Liver (tissue), 9 donors: ENCODE data around the gene RPS14. TPM values are rescaled to one million over a fixed set of nuclear protein-coding genes. Genes with fewer than 3 reads are reported as not detected.

ENCODE experiments used
- DNase-seq: peaks from one replicate; pipeline ENCODE4 v3.0.0-alpha.2; 2017; ENCODE audit warnings: low spot score
- H3K27ac ChIP-seq, 2 donors: one replicate each; pipeline ENCODE4 v1.7.0; 2013; ENCODE audit warnings: inconsistent platforms in 2 of 2, low read length in 2 of 2, control low read depth in 1 of 2, low read depth in 1 of 2, mild to moderate bottlenecking in 1 of 2
- H3K27me3 ChIP-seq, 4 donors: one replicate each; pipeline versions ENCODE4 v1.6.1 to v1.7.0; 2013; ENCODE audit warnings: low read length in 3 of 4, inconsistent platforms in 1 of 4, mild to moderate bottlenecking in 1 of 4, moderate library complexity in 1 of 4; ENCODE audit not compliant: control insufficient read depth in 4 of 4, insufficient read depth in 4 of 4
- H3K36me3 ChIP-seq, 4 donors: one replicate each; pipeline versions ENCODE4 v1.6.1 to v1.7.0; 2013; ENCODE audit warnings: low read length in 3 of 4, mild to moderate bottlenecking in 3 of 4, low read depth in 1 of 4, moderate library complexity in 1 of 4; ENCODE audit not compliant: control insufficient read depth in 4 of 4, insufficient read depth in 3 of 4
- H3K4me1 ChIP-seq, 4 donors: one replicate each; pipeline versions ENCODE4 v1.6.1 to v1.7.0; 2013; ENCODE audit warnings: low read length in 3 of 4, mild to moderate bottlenecking in 3 of 4, moderate library complexity in 1 of 4; ENCODE audit not compliant: control insufficient read depth in 4 of 4, insufficient read depth in 4 of 4
- H3K4me3 ChIP-seq, 3 donors: one replicate each; pipeline versions ENCODE4 v1.6.1 to v1.7.0; 2013; ENCODE audit warnings: low read length in 3 of 3, control low read depth in 1 of 3, low read depth in 1 of 3, mild to moderate bottlenecking in 1 of 3
- H3K9ac ChIP-seq, 2 donors: one replicate each; pipeline ENCODE4 v1.7.0; 2013; ENCODE audit warnings: low read length in 2 of 2, mild to moderate bottlenecking in 2 of 2, moderate library complexity in 2 of 2, control low read depth in 1 of 2, low read depth in 1 of 2
- H3K9me3 ChIP-seq, 4 donors: one replicate each; pipeline versions ENCODE4 v1.6.1 to v1.7.0; 2013; ENCODE audit warnings: low read length in 3 of 4; ENCODE audit not compliant: control insufficient read depth in 4 of 4
- EGR1 ChIP-seq, 2 donors: IDR thresholded peaks; 2 replicates each; pipeline ENCODE4 v1.6.1; 2016 to 2018; ENCODE audit warnings: antibody characterized with exemption in 2 of 2, low read depth in 2 of 2
- FOXA1 ChIP-seq: IDR thresholded peaks from 2 replicates; pipeline ENCODE4 v1.6.1; 2016; ENCODE audit warnings: antibody characterized with exemption
- FOXA2 ChIP-seq: IDR thresholded peaks from 2 replicates; pipeline ENCODE4 v1.6.1; 2016; ENCODE audit warnings: antibody characterized with exemption
- GABPA ChIP-seq, 2 donors: IDR thresholded peaks in 1 of 2; conservative IDR thresholded peaks in 1 of 2; 2 replicates each; pipeline ENCODE4 v1.6.1; 2016; ENCODE audit warnings: antibody characterized with exemption in 2 of 2, mild to moderate bottlenecking in 1 of 2, moderate library complexity in 1 of 2
- HNF4A ChIP-seq, 2 donors: conservative IDR thresholded peaks; 2 replicates each; pipeline ENCODE4 v1.6.1; 2016; ENCODE audit warnings: antibody characterized with exemption in 2 of 2, mild to moderate bottlenecking in 2 of 2
- HNF4G ChIP-seq: IDR thresholded peaks from 2 replicates; pipeline ENCODE4 v1.6.1; 2016; ENCODE audit warnings: antibody characterized with exemption
- JUND ChIP-seq, 2 donors: IDR thresholded peaks; 2 replicates each; pipeline ENCODE4 v1.6.1; 2016; ENCODE audit warnings: antibody characterized with exemption in 2 of 2
- NR2F2 ChIP-seq: IDR thresholded peaks from 2 replicates; pipeline ENCODE4 v1.6.1; 2016; ENCODE audit warnings: antibody characterized with exemption
- RAD21 ChIP-seq, 2 donors: IDR thresholded peaks; 2 replicates each; pipeline ENCODE4 v1.6.1; 2016; ENCODE audit warnings: antibody characterized with exemption in 2 of 2, mild to moderate bottlenecking in 2 of 2
- RXRA ChIP-seq, 2 donors: IDR thresholded peaks; 2 replicates each; pipeline ENCODE4 v1.6.1; 2017 to 2018; ENCODE audit warnings: antibody characterized with exemption in 2 of 2, mild to moderate bottlenecking in 1 of 2
- SP1 ChIP-seq: IDR thresholded peaks from 2 replicates; pipeline ENCODE4 v1.6.1; 2018; ENCODE audit warnings: antibody characterized with exemption, mild to moderate bottlenecking
- TAF1 ChIP-seq: conservative IDR thresholded peaks from 2 replicates; pipeline ENCODE4 v1.6.1; 2016; ENCODE audit warnings: antibody characterized with exemption, mild to moderate bottlenecking
- YY1 ChIP-seq: IDR thresholded peaks from 2 replicates; pipeline ENCODE4 v1.6.1; 2016; ENCODE audit warnings: antibody characterized with exemption, mild to moderate bottlenecking
- WGBS: extraction: QIAGEN DNeasy Blood & Tissue Kit; methylation state at CpG from one replicate; pipeline ENCODE4 v1.1.7; 2013; 5-methylcytosine and 5-hydroxymethylcytosine counted together
- polyA plus RNA-seq, 2 donors: library from polyadenylated mRNA; stranded (reverse) in 1 of 2; unstranded in 1 of 2; fragments of 200-250 nt in 1 of 2; fragments of >200 nt in 1 of 2; fragmentation: Nextera tagmentation in 1 of 2; extraction: Ambion mirVana in 1 of 2; gene quantifications; one replicate each; pipeline versions ENCODE4 v1.2.1 to v1.2.3, GENCODE V29; 2013 to 2015
- total RNA-seq, 2 donors: library from RNA; depleted of rRNA; stranded (reverse); fragments of >200 nt; gene quantifications; one replicate each; pipeline ENCODE4 v1.2.3, GENCODE V29; 2014
- TF ChIP-seq, protein P1 (sequence below): IDR thresholded peaks from 2 replicates; pipeline ENCODE4 v1.6.1; 2016; ENCODE audit warnings: antibody characterized with exemption
- TF ChIP-seq, protein P2 (sequence below): fragments of 150-350 bp; IDR thresholded peaks from 2 replicates; pipeline ENCODE4 v1.5.1; 2017; ENCODE audit warnings: improper control_type of control experiment, low read depth, low read length; ENCODE audit not compliant: missing input control
- TF ChIP-seq, protein P3 (sequence below): IDR thresholded peaks from 2 replicates; pipeline ENCODE4 v1.6.1; 2016; ENCODE audit warnings: antibody characterized with exemption
- TF ChIP-seq, protein P4 (sequence below): IDR thresholded peaks from 2 replicates; pipeline ENCODE4 v1.6.1; 2016; ENCODE audit warnings: antibody characterized with exemption, mild to moderate bottlenecking
- donor health status: healthy.
- donor health status: healthy.
- donor health status: healthy.
- donor health status: healthy.
- donor health status: healthy.

The RPS14 gene
- total and polyA plus RNA-seq, 4 donors, result 609 to 956 (median 885) TPM

DNA sequence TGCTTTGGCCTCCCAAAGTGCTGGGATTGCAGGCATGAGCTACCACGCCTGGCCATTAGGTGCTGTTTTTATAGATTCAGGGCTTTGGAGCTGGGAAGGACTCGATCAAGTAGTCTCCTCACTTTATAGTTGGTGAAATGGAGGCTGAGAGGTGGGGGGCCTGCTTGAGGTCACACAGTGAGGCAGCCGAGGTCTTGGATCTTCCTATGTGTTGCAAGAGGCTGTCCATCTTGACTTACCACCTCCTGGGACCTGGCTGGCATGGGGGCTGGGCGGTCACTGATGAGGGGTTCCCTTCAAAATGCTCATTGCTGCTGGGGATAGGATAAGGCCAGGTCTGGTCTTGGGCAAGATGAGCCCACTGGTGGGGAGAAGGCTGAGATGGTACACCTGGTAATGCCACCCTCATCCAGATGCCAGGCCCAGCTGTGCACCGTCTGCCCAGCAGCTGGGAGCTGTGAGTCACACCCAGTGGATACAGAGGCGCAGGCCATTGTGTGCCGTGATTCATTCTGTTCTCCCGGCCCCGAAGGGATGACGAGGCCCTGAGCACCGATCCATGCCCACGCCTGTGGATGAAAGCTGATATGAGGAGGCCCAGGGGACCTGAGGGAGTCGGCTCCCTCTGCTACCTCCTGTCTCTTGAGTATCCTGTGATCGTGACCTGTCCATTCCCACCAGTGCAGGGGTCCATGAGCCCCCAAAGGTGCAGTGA is 47.9 kb upstream of the RPS14 start:
- H3K9me3 ChIP-seq, result no peaks in the 10 kb centered on the region

More for the DNA sequence above, 47.9 kb upstream of the RPS14 start:
- H3K36me3 ChIP-seq, result peaks cover 2 to 27% (median 6%) of the 10 kb centered on the region in 4 donors
- no peak overlapping the region for H3K4me3 ChIP-seq
- H3K27ac ChIP-seq, result peak overlapping the region; percentile 6 to 80
- H3K9ac ChIP-seq, result no peak overlapping the region
- no peaks in the 10 kb centered on the region for H3K27me3 ChIP-seq
- WGBS, result 73% methylated on average over 14 of the region's 14 CpGs
- DNase-seq, result no peak
- no peak for TF ChIP-seq HNF4G
- no peak for TF ChIP-seq NR2F2
- TF ChIP-seq HNF4A (conservative IDR thresholded peaks at IDR 0.05), result no peak
- no peak for TF ChIP-seq RAD21 (IDR thresholded peaks at IDR 0.05)
- TF ChIP-seq, protein P1, sequence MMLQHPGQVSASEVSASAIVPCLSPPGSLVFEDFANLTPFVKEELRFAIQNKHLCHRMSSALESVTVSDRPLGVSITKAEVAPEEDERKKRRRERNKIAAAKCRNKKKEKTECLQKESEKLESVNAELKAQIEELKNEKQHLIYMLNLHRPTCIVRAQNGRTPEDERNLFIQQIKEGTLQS, result no peak
- TF ChIP-seq JUND (IDR thresholded peaks at IDR 0.05), result no peak
- TF ChIP-seq YY1, result no peak
- TF ChIP-seq SP1, result no peak
- TF ChIP-seq, protein P2, sequence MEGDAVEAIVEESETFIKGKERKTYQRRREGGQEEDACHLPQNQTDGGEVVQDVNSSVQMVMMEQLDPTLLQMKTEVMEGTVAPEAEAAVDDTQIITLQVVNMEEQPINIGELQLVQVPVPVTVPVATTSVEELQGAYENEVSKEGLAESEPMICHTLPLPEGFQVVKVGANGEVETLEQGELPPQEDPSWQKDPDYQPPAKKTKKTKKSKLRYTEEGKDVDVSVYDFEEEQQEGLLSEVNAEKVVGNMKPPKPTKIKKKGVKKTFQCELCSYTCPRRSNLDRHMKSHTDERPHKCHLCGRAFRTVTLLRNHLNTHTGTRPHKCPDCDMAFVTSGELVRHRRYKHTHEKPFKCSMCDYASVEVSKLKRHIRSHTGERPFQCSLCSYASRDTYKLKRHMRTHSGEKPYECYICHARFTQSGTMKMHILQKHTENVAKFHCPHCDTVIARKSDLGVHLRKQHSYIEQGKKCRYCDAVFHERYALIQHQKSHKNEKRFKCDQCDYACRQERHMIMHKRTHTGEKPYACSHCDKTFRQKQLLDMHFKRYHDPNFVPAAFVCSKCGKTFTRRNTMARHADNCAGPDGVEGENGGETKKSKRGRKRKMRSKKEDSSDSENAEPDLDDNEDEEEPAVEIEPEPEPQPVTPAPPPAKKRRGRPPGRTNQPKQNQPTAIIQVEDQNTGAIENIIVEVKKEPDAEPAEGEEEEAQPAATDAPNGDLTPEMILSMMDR, result no peak
- TF ChIP-seq FOXA2, result no peak
- TF ChIP-seq, protein P3, sequence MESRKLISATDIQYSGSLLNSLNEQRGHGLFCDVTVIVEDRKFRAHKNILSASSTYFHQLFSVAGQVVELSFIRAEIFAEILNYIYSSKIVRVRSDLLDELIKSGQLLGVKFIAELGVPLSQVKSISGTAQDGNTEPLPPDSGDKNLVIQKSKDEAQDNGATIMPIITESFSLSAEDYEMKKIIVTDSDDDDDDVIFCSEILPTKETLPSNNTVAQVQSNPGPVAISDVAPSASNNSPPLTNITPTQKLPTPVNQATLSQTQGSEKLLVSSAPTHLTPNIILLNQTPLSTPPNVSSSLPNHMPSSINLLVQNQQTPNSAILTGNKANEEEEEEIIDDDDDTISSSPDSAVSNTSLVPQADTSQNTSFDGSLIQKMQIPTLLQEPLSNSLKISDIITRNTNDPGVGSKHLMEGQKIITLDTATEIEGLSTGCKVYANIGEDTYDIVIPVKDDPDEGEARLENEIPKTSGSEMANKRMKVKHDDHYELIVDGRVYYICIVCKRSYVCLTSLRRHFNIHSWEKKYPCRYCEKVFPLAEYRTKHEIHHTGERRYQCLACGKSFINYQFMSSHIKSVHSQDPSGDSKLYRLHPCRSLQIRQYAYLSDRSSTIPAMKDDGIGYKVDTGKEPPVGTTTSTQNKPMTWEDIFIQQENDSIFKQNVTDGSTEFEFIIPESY, result no peak
- TF ChIP-seq FOXA1, result no peak
- TF ChIP-seq TAF1, result no peak
- TF ChIP-seq, protein P4, sequence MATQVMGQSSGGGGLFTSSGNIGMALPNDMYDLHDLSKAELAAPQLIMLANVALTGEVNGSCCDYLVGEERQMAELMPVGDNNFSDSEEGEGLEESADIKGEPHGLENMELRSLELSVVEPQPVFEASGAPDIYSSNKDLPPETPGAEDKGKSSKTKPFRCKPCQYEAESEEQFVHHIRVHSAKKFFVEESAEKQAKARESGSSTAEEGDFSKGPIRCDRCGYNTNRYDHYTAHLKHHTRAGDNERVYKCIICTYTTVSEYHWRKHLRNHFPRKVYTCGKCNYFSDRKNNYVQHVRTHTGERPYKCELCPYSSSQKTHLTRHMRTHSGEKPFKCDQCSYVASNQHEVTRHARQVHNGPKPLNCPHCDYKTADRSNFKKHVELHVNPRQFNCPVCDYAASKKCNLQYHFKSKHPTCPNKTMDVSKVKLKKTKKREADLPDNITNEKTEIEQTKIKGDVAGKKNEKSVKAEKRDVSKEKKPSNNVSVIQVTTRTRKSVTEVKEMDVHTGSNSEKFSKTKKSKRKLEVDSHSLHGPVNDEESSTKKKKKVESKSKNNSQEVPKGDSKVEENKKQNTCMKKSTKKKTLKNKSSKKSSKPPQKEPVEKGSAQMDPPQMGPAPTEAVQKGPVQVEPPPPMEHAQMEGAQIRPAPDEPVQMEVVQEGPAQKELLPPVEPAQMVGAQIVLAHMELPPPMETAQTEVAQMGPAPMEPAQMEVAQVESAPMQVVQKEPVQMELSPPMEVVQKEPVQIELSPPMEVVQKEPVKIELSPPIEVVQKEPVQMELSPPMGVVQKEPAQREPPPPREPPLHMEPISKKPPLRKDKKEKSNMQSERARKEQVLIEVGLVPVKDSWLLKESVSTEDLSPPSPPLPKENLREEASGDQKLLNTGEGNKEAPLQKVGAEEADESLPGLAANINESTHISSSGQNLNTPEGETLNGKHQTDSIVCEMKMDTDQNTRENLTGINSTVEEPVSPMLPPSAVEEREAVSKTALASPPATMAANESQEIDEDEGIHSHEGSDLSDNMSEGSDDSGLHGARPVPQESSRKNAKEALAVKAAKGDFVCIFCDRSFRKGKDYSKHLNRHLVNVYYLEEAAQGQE, result no peak
- no peak for TF ChIP-seq GABPA (IDR thresholded peaks at IDR 0.05 in 1 of 2, conservative IDR thresholded peaks at IDR 0.05 in 1 of 2)
- TF ChIP-seq RXRA (IDR thresholded peaks at IDR 0.05), result no peak
- TF ChIP-seq EGR1 (IDR thresholded peaks at IDR 0.05; ENCODE audit: low read depth in 2 of 2), result no peak
- H3K4me1 ChIP-seq, result peaks cover 42 to 71% (median 69%) of the 10 kb centered on the region in 4 donors
